HFF-Myc (cell line): ENCODE data around the gene GIT1.

Source experiments
- DNase-seq: peaks from one replicate; pipeline ENCODE4 v3.0.0-alpha.2; 2011; ENCODE audit warnings: low read depth; ENCODE audit errors: extremely low read depth
- H3K4me3 ChIP-seq: replicated peaks from 2 replicates; pipeline ENCODE4 v1.5.1; 2011; ENCODE audit warnings: low read depth, mild to moderate bottlenecking, control low read depth, low read length
- TF ChIP-seq, protein P1 (sequence below): IDR thresholded peaks from 2 replicates; pipeline ENCODE4 v1.5.1; 2012; ENCODE audit warnings: mild to moderate bottlenecking, low read depth, low read length, control low read depth; ENCODE audit errors: missing control alignments

Gene GIT1

DNA sequence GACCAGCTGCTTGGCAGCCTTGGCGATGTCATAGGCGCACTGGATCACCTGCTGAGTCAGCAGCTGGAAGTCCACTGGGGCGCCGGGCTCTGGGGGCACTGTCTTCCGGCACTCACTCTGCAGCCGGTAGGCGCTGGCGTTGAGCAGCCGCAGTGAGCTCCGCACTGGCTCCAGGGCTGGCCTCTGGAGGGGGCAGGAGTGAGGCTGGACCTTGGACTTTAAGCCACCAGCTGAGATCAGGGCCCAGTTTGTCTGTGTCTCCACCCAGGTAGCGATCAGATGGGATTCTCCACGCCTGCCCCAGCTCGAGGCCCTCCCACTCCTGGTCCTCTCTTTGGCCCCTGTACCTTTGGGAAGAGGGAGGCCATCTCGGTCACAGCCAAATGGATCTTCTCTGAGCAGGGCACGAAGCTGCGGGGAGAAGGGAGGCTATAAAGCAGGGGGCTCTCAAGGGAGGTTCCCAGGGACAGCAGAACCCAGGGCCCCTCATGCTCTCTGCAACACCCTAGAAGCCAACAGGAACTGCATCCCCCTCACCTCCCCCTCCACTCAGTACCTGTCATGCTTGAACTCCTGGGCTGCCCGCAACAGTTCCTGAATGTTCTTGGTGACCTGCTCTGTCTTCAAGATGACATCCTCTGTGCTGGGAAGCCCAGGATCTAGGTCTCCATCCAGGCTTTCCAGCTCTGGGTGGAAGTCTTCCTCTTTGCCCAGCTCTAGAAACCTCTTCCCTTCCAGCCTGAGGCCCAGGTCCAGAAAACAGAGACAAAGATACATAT, 14.5 kb downstream of the GIT1 start:
- no peak for DNase-seq
- TF ChIP-seq, protein P1, sequence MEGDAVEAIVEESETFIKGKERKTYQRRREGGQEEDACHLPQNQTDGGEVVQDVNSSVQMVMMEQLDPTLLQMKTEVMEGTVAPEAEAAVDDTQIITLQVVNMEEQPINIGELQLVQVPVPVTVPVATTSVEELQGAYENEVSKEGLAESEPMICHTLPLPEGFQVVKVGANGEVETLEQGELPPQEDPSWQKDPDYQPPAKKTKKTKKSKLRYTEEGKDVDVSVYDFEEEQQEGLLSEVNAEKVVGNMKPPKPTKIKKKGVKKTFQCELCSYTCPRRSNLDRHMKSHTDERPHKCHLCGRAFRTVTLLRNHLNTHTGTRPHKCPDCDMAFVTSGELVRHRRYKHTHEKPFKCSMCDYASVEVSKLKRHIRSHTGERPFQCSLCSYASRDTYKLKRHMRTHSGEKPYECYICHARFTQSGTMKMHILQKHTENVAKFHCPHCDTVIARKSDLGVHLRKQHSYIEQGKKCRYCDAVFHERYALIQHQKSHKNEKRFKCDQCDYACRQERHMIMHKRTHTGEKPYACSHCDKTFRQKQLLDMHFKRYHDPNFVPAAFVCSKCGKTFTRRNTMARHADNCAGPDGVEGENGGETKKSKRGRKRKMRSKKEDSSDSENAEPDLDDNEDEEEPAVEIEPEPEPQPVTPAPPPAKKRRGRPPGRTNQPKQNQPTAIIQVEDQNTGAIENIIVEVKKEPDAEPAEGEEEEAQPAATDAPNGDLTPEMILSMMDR, result no peak
- no peak overlapping the region for H3K4me3 ChIP-seq

- DNase-seq, result no peak
- no peak overlapping the region for H3K4me3 ChIP-seq
- TF ChIP-seq, protein P1, result no peak
Measured at GRCh38 chr17:29573871-29574731, 15.3 kb downstream of the GIT1 start.

GRCh38 chr17:29573558-29573869, 15.9 kb downstream of the GIT1 start:
- DNase-seq, result no peak
- no peak overlapping the region for H3K4me3 ChIP-seq
- TF ChIP-seq, protein P1, result no peak

GRCh38 chr17:29572691-29573557, 16.5 kb downstream of the GIT1 start:
- TF ChIP-seq, protein P1, result peak; percentile 64
- no peak for DNase-seq
- H3K4me3 ChIP-seq, result no peak overlapping the region

DNA sequence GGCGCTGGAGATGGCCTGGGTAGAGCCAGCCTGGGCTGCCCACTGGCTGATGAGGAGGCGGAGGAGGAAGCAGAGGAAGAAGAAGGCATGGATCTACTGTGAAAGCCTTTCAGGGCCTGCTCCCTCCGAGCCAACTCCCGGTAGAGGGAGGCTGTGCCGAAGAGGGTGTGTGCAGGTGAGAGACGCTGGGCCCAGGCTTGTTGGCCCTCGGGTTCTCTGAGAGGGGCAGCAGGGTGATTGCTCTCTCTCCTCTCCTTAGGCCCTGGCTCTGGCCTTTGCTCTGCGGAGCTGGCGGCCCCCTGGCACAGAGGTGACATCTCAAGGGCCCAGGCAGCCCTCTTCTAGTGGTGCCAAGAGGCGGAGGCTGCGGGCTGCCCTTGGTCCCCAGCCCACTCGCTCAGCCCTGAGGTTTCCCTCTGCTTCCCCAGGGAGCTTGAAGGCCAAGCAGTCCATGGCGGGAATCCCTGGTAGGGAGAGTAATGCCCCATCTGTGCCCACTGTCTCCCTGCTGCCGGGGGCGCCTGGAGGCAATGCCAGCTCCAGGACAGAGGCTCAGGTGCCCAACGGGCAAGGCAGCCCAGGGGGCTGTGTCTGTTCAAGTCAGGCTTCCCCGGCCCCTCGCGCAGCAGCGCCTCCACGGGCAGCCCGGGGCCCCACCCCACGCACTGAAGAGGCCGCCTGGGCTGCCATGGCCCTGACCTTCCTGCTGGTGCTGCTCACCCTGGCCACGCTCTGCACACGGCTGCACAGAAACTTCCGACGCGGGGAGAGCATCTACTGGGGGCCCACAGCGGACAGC, 17.4 kb downstream of the GIT1 start:
- H3K4me3 ChIP-seq, result no peak overlapping the region
- TF ChIP-seq, protein P1, result no peak
- DNase-seq, result no peak

DNA sequence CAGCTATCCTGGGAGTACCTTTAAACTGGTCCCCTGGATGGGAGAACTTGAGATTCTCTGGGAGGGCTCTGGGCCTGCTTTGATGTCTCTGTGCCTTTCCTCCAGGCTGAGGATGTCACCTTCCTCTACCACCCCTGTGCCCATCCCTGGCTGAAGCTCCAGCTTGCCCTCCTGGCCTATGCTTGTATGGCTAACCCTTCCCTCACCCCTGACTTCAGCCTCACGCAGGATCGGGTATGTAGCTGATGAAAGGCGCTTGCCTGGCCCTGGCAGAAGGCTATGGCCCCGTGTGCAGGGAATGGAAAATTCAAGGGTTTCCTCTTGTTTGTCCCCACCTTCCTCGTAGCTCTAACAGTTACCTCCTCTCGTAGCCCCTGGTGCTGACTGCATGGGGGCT, 18.0 kb downstream of the GIT1 start:
- no peak overlapping the region for H3K4me3 ChIP-seq
- DNase-seq, result no peak
- TF ChIP-seq, protein P1, result no peak
